GM04504 (cell line): ENCODE results near the gene BAX.
"Not testable (repeated sequence)": the region's sequence is repeated elsewhere in the genome, so short reads cannot be mapped to it uniquely, and the experiment has no call there.

Experiments used
- DNase-seq: peaks from one replicate; pipeline ENCODE4 v3.0.0-alpha.2; 2012; ENCODE audit warnings: low read depth

The BAX gene

GRCh38 chr19:48954595-48955307, at the start of gene BAX:
Gene BAX, plus strand, starts transcription at chr19:48954875. Its CDS starts 54 bp downstream, at chr19:48954929.
- peak; percentile 79 for DNase-seq

- DNase-seq: no peak
These were observed 49.0 kb upstream of the BAX start for GRCh38 chr19:48905664-48906063.

- DNase-seq: no peak
These were observed 48.4 kb upstream of the BAX start for GRCh38 chr19:48906324-48906723.

- DNase-seq: no peak
These were observed 47.0 kb upstream of the BAX start for GRCh38 chr19:48907671-48908070.

- not testable (repeated sequence) for DNase-seq
These were observed 45.1 kb upstream of the BAX start for GRCh38 chr19:48909424-48910077.

GRCh38 chr19:48910803-48911202, 43.9 kb upstream of the BAX start:
- DNase-seq: no peak

- no peak for DNase-seq
These were observed 41.4 kb upstream of the BAX start for GRCh38 chr19:48913114-48913889.

- DNase-seq: no peak
These were observed 40.5 kb upstream of the BAX start for GRCh38 chr19:48914181-48914580.

GRCh38 chr19:48915757-48916156, 38.9 kb upstream of the BAX start:
- DNase-seq: no peak

- DNase-seq: no peak
These were observed 36.6 kb upstream of the BAX start for GRCh38 chr19:48918071-48918470.

- no peak for DNase-seq
These were observed 35.9 kb upstream of the BAX start for GRCh38 chr19:48918801-48919247.

GRCh38 chr19:48919271-48919670, 35.4 kb upstream of the BAX start:
- not testable (repeated sequence) for DNase-seq

- DNase-seq: no peak
These were observed 33.7 kb upstream of the BAX start for GRCh38 chr19:48920949-48921348.

GRCh38 chr19:48921721-48922500, 32.8 kb upstream of the BAX start:
- no peak for DNase-seq

GRCh38 chr19:48922548-48923490, 31.9 kb upstream of the BAX start:
- no peak for DNase-seq

- DNase-seq: peak; percentile 74
These were observed 29.3 kb upstream of the BAX start for GRCh38 chr19:48925240-48925843.

GRCh38 chr19:48925890-48926289, 28.8 kb upstream of the BAX start:
- not testable (repeated sequence) for DNase-seq

- DNase-seq: peak; percentile 95
These were observed 27.8 kb upstream of the BAX start for GRCh38 chr19:48926909-48927308.

- DNase-seq: not testable (repeated sequence)
These were observed 27.0 kb upstream of the BAX start for GRCh38 chr19:48927692-48928091.
